ENCODE measurements around the gene HEXD. TPM values are rescaled to one million over a fixed set of nuclear protein-coding genes. Genes with fewer than 3 reads are reported as not detected.

Gene HEXD
- total and polyA plus RNA-seq, 10 of the 15 experiments (the other 5 are each of a cell fraction or from before 2014, with no cell fraction given): 1.6 to 24.2 (median 7.0) TPM

DNA sequence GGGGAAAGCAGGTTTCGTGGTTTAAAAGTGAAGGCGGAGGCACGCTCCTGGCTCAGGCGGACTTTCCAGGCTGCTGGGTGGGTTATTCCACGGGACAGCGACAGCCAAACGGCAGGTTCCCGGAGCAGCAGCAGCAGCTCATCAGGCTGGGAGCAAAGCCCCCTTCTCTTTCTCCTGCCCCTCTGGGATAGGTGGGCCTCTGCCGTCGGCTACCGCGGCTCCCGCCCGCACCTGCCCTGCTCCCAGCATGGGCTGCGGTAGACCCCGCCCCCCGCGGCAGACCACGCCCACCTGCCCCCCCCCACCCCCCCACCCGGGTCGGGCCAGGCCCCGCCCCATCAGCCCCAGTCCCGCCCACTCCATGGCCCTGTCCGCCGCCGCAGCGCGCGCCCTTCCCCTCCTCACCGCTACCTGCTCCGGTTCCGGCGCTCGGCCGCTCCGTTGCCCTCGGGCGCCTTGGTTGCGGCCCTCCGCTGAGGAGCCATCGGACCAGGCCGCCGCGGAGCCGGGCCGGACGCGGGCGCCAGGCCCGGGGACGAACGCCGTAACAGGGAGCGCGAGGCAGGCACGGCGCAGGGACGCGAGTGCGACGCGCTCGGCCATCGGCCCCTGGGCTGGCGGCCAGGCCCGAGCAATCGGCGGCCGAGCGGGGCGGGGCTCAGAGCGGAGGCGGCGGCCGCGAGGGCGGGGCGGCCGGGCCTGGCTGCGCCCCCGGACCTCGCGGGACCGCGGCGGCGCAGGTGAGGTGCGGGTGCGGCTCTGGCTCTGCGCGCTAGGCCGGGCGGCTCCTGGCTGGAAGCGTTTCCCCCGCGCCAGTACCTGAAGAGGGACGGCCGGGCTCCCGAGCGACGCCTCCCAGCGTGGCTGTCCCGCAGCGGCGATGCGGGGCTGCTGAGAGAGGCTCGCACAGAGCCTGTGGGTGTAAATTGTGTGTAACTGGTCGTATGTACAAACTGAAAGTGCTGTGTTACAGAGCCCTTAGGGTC lies at the start of gene HEXD, which contains the start of gene OGFOD3 (continued):
- no peak for TF ChIP-seq ZNF622 (IDR thresholded peaks at IDR 0.05)
- TF ChIP-seq CBX5 (IDR thresholded peaks at IDR 0.05; ENCODE audit: low read depth): no peak
- no peak for TF ChIP-seq BCL11A (IDR thresholded peaks at IDR 0.05; ENCODE audit: low read depth, low read length)
- no peak for TF ChIP-seq MTA2 (IDR thresholded peaks at IDR 0.05; ENCODE audit: low read depth)
- TF ChIP-seq, protein P1, sequence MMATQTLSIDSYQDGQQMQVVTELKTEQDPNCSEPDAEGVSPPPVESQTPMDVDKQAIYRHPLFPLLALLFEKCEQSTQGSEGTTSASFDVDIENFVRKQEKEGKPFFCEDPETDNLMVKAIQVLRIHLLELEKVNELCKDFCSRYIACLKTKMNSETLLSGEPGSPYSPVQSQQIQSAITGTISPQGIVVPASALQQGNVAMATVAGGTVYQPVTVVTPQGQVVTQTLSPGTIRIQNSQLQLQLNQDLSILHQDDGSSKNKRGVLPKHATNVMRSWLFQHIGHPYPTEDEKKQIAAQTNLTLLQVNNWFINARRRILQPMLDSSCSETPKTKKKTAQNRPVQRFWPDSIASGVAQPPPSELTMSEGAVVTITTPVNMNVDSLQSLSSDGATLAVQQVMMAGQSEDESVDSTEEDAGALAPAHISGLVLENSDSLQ (IDR thresholded peaks at IDR 0.05): no peak
- TF ChIP-seq, protein P2, sequence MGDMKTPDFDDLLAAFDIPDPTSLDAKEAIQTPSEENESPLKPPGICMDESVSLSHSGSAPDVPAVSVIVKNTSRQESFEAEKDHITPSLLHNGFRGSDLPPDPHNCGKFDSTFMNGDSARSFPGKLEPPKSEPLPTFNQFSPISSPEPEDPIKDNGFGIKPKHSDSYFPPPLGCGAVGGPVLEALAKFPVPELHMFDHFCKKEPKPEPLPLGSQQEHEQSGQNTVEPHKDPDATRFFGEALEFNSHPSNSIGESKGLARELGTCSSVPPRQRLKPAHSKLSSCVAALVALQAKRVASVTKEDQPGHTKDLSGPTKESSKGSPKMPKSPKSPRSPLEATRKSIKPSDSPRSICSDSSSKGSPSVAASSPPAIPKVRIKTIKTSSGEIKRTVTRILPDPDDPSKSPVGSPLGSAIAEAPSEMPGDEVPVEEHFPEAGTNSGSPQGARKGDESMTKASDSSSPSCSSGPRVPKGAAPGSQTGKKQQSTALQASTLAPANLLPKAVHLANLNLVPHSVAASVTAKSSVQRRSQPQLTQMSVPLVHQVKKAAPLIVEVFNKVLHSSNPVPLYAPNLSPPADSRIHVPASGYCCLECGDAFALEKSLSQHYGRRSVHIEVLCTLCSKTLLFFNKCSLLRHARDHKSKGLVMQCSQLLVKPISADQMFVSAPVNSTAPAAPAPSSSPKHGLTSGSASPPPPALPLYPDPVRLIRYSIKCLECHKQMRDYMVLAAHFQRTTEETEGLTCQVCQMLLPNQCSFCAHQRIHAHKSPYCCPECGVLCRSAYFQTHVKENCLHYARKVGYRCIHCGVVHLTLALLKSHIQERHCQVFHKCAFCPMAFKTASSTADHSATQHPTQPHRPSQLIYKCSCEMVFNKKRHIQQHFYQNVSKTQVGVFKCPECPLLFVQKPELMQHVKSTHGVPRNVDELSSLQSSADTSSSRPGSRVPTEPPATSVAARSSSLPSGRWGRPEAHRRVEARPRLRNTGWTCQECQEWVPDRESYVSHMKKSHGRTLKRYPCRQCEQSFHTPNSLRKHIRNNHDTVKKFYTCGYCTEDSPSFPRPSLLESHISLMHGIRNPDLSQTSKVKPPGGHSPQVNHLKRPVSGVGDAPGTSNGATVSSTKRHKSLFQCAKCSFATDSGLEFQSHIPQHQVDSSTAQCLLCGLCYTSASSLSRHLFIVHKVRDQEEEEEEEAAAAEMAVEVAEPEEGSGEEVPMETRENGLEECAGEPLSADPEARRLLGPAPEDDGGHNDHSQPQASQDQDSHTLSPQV (IDR thresholded peaks at IDR 0.05): peak; percentile 62; the same call in 1 of the 2 replicates
- TF ChIP-seq ZNF217 (IDR thresholded peaks at IDR 0.05): peak; percentile 92
- peak; percentile 44; the same call in 1 of the 2 replicates for TF ChIP-seq ESRRA (IDR thresholded peaks at IDR 0.05; ENCODE audit: low read length)
- TF ChIP-seq CREM (IDR thresholded peaks at IDR 0.05; ENCODE audit: low read depth): peak; percentile 48; the same call in 1 of the 2 replicates

Data from GM12878 (cell line).